Activated CD8-positive, alpha-beta T cell treated with anti-CD3 and anti-CD28 coated beads, Interleukin-2, amount 10 ng/mL, durations not matched to agents 7 days and 5 days (primary cell): ENCODE results near the gene FAM98B. TPM values are rescaled to one million over a fixed set of nuclear protein-coding genes. Genes with fewer than 3 reads are reported as not detected.
A peak's percentile ranks its signal among the peaks of the same experiment; 100 is the strongest.

Source experiments
- ATAC-seq: fragments of 150-1000 bp; cut with Tn5 transposase; one replicate; pipeline ENCODE4 v1.10.0; 2021; ENCODE audit warnings: moderate library complexity
- CTCF ChIA-PET: fragments of 350-600 bp; sonication (Branson Sonifier 250); formaldehyde crosslinking; loops from one replicate; lab custom pipeline; 2021; ENCODE audit warnings: antibody characterized with exemption; lab: Charles Lee
- POLR2A ChIA-PET: fragments of 350-600 bp; sonication (Branson Sonifier 250); formaldehyde crosslinking; loops from one replicate; lab custom pipeline; 2021; ENCODE audit warnings: antibody characterized with exemption; lab: Charles Lee
- DNase-seq: peaks from one replicate; pipeline ENCODE4 v3.0.0-alpha.2; 2020
- H3K27ac Mint-ChIP-seq: one replicate; pipeline ENCODE4 v1.8.0; 2021; ENCODE audit warnings: mild to moderate bottlenecking, mixed read lengths
- H3K27me3 Mint-ChIP-seq: one replicate; pipeline ENCODE4 v1.8.0; 2021; ENCODE audit warnings: low read depth, mixed read lengths
- H3K36me3 Mint-ChIP-seq: one replicate; pipeline ENCODE4 v1.8.0; 2021; ENCODE audit warnings: low read depth, mixed read lengths
- H3K4me1 Mint-ChIP-seq: one replicate; pipeline ENCODE4 v1.8.0; 2021; ENCODE audit warnings: low read depth, mixed read lengths
- H3K4me3 Mint-ChIP-seq: one replicate; pipeline ENCODE4 v1.8.0; 2021; ENCODE audit warnings: mild to moderate bottlenecking, mixed read lengths
- H3K9me3 Mint-ChIP-seq: one replicate; pipeline ENCODE4 v1.8.0; 2022; ENCODE audit warnings: mixed read lengths; ENCODE audit not compliant: insufficient read depth
- total RNA-seq, 2 experiments: library from RNA; stranded (reverse); gene quantifications; one replicate each; pipeline ENCODE4 v1.2.3, GENCODE V29; 2021

FAM98B gene
- total RNA-seq, 2 experiments from 2014 or later = 42.8 to 43.9 TPM

- H3K27me3 Mint-ChIP-seq = no peaks in the 10 kb centered on the region
- DNase-seq = no peak
- ChIA-PET CTCF (interaction anchor here (1.2 to 4.4 kb wide), 7 partner anchors 10 to 192 kb away, joined by 3 to 30 read pairs (median 5); no protein-coding TSS in a partner anchor), POLR2A (interaction anchor here (0.6 to 0.8 kb wide), 3 partner anchors 46 to 189 kb away, joined by 3 read pairs; no protein-coding TSS in a partner anchor)
- ATAC-seq = no peak
- no peak overlapping the region for H3K4me3 Mint-ChIP-seq
- no peaks in the 10 kb centered on the region for H3K9me3 Mint-ChIP-seq
- H3K4me1 Mint-ChIP-seq = peaks cover 13% of the 10 kb centered on the region
- H3K27ac Mint-ChIP-seq = peak overlapping the region; percentile 70
- H3K36me3 Mint-ChIP-seq = peaks cover 83% of the 10 kb centered on the region
Measured at GRCh38 chr15:38506997-38507396, 53.1 kb downstream of the FAM98B start.

DNA sequence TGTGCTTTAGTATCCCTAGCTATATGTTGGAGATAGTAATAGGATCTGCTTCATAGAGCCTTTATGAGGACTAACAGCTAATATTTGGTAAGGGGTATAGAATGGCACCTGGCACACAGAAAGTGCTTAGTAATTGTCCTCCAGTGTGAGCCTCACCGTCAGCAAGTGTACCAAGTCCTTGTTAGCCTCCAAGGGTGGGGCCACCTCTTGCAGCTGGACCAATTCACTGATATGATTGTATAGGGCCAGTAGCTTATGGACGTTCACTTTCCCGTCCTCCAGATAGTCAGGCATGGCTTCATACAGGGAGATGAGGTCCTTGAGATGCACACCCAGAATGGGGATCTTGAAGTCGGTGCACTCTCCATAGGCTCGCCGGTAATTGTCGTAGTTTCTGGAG lies 53.6 kb downstream of the FAM98B start:
- POLR2A ChIA-PET = interaction anchor here (0.6 kb wide), 1 partner anchor 189 kb away, joined by 3 read pairs; no protein-coding TSS in a partner anchor
- Mint-ChIP-seq H3K4me3 (no peak overlapping the region), H3K36me3 (peaks cover 82% of the 10 kb centered on the region), H3K27me3 (no peaks in the 10 kb centered on the region), H3K27ac (peak overlapping the region; percentile 70), H3K4me1 (peaks cover 13% of the 10 kb centered on the region), H3K9me3 (no peaks in the 10 kb centered on the region)
- no peak for ATAC-seq
- CTCF ChIA-PET = interaction anchor here (0.8 to 4.4 kb wide), 8 partner anchors 9 to 191 kb away, joined by 3 to 30 read pairs (median 4); no protein-coding TSS in a partner anchor
- no peak for DNase-seq

DNA sequence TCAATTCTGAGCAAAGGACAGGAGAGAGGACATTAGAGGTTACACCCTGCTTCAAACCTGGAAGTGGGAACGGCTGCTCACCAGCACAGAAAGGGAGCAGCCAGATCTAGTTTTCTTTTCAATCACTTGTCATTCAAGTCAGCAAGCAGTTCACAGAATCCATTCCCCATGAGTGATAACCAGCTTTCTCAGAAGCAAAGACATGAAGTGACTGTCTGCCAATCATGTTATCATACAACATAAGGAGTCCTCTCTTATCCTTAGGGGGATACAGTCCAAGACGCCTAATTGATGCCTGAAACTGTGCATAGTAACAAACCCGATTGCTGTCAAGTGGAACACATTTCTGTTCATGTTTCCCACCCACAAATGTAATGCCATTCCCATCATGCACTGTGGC lies 54.7 kb downstream of the FAM98B start:
- POLR2A ChIA-PET = interaction anchor here (0.9 kb wide), 1 partner anchor 52 kb away, joined by 3 read pairs; no protein-coding TSS in a partner anchor
- peaks cover 82% of the 10 kb centered on the region for H3K36me3 Mint-ChIP-seq
- no peak for DNase-seq

DNA sequence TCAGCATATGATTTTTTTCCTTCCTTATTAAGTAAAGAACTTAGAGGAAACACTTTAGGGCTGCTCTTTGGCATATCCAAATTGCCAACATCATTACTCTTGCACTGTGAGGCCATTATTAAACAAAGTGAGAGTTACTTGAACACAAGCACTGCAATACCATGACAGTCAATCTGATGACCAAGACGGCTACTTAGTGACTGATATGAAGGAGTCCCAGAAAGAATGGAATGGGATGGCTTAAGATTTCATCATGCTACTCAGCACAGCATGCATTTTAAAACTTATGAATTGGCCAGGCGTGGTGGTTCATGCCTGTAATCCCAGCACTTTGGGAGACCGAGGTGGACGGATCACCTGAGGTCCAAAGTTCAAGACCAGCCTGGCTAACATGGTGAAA lies 55.2 kb downstream of the FAM98B start:
- Mint-ChIP-seq H3K9me3 (no peaks in the 10 kb centered on the region), H3K4me3 (no peak overlapping the region), H3K36me3 (peaks cover 84% of the 10 kb centered on the region), H3K4me1 (peaks cover 15% of the 10 kb centered on the region), H3K27me3 (no peaks in the 10 kb centered on the region), H3K27ac (peak overlapping the region; percentile 60)
- CTCF ChIA-PET = interaction anchor here (2.1 to 6.2 kb wide), 2 partner anchors 180 to 190 kb away, joined by 12 to 56 read pairs; no protein-coding TSS in a partner anchor
- ATAC-seq (no peak), DNase-seq (no peak)
- POLR2A ChIA-PET = interaction anchor here (0.8 kb wide), 1 partner anchor 10 kb away, joined by 3 read pairs; no protein-coding TSS in a partner anchor

More for the DNA sequence above, 54.7 kb downstream of the FAM98B start:
- no peaks in the 10 kb centered on the region for H3K9me3 Mint-ChIP-seq
- H3K27me3 Mint-ChIP-seq = no peaks in the 10 kb centered on the region
- no peak overlapping the region for H3K4me3 Mint-ChIP-seq
- H3K27ac Mint-ChIP-seq = peak overlapping the region; percentile 60
- CTCF ChIA-PET = interaction anchor here (0.7 to 4.4 kb wide), 4 partner anchors 54 to 190 kb away, joined by 3 to 30 read pairs (median 5); no protein-coding TSS in a partner anchor
- peaks cover 13% of the 10 kb centered on the region for H3K4me1 Mint-ChIP-seq
- no peak for ATAC-seq

- Mint-ChIP-seq H3K27me3 (no peaks in the 10 kb centered on the region), H3K4me3 (no peak overlapping the region), H3K4me1 (peaks cover 26% of the 10 kb centered on the region), H3K9me3 (no peaks in the 10 kb centered on the region), H3K27ac (no peak overlapping the region), H3K36me3 (peaks cover 89% of the 10 kb centered on the region)
- POLR2A ChIA-PET = interaction anchor here (1.0 kb wide), 1 partner anchor 9 kb away, joined by 4 read pairs; no protein-coding TSS in a partner anchor
- ATAC-seq (no peak), DNase-seq (no peak)
- CTCF ChIA-PET = interaction anchor here (0.8 to 6.2 kb wide), 7 partner anchors 10 to 186 kb away, joined by 3 to 56 read pairs (median 4); partner anchors contain the start of gene RASGRP1
Measured at GRCh38 chr15:38512901-38513300, 59.0 kb downstream of the FAM98B start.

- Mint-ChIP-seq H3K27me3 (no peaks in the 10 kb centered on the region), H3K4me3 (no peak overlapping the region), H3K4me1 (peaks cover 20% of the 10 kb centered on the region), H3K27ac (peak overlapping the region; percentile 72), H3K36me3 (peaks cover 89% of the 10 kb centered on the region), H3K9me3 (no peaks in the 10 kb centered on the region)
- DNase-seq (no peak), ATAC-seq (no peak)
- POLR2A ChIA-PET = no interaction called here
- CTCF ChIA-PET = interaction anchor here (6.2 kb wide), 1 partner anchor 174 kb away, joined by 56 read pairs; no protein-coding TSS in a partner anchor
Measured at GRCh38 chr15:38514601-38515000, 60.7 kb downstream of the FAM98B start.

DNA sequence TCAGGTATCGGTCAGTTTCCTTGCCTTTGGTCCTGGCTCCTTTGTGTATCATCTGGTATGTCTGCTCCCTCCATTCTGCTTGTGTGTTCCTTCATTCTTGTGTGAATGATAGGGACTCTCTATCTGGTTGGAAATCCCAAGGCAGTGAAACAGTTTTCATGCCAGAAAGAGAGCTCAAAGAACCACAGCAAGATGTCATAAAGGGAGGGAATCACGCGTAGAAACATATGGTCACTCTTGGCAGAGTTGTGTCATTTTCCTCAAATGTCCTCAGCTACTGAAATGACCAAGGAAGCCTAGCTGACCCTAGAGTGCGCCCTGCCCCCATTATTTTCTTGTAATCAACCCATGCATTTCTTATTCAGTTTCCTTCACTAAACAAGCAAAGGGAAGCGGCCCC lies 62.7 kb downstream of the FAM98B start:
- H3K27ac Mint-ChIP-seq = peak overlapping the region; percentile 62
- H3K9me3 Mint-ChIP-seq = no peaks in the 10 kb centered on the region
- H3K27me3 Mint-ChIP-seq = no peaks in the 10 kb centered on the region
- no peak for DNase-seq
- H3K36me3 Mint-ChIP-seq = peaks cover 78% of the 10 kb centered on the region
- no peak overlapping the region for H3K4me3 Mint-ChIP-seq
- ChIA-PET POLR2A (no interaction called here), CTCF (interaction anchor here (1.0 to 2.8 kb wide), 11 partner anchors 9 to 183 kb away, joined by 3 to 14 read pairs (median 5); partner anchors contain the start of gene RASGRP1)
- H3K4me1 Mint-ChIP-seq = peaks cover 20% of the 10 kb centered on the region
- no peak for ATAC-seq

DNA sequence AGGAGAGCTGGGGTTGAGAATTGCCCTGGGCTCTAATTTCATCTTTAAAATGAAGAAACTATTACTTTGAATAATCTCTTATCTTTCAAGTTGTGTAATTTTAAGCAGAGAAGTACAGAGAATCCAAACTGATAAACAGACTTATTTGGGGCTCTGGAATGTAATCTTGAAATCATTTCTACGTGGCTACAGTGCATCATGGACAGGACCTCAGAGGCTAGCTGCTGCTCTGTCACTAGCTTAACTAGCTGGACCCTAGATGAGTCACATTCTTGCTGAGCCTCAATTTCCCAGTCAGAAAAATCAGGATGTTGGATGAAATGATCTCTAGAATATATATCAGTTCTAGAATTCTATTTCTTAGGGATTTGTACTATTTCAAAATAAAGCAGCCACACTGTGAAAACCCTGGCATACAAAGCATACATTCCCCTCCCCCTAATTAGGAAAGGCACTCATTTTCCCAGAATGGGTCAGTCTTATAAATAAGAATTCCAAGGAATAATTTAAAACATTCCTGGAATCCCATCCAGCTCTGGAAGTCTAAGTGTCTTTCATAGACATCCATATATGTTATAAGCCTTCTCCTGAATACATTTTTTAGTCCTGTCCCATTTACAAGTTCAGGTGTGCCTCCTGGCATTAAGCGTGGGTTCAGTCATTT lies 63.5 kb downstream of the FAM98B start:
- H3K4me3 Mint-ChIP-seq = no peak overlapping the region
- no peak overlapping the region for H3K27ac Mint-ChIP-seq
- no peaks in the 10 kb centered on the region for H3K27me3 Mint-ChIP-seq
- peaks cover 24% of the 10 kb centered on the region for H3K4me1 Mint-ChIP-seq
- peaks cover 75% of the 10 kb centered on the region for H3K36me3 Mint-ChIP-seq
- H3K9me3 Mint-ChIP-seq = no peaks in the 10 kb centered on the region
- DNase-seq (no peak), ATAC-seq (no peak)
- CTCF ChIA-PET = interaction anchor here (0.9 to 2.8 kb wide), 11 partner anchors 10 to 182 kb away, joined by 3 to 14 read pairs (median 5); partner anchors contain the start of gene RASGRP1
- POLR2A ChIA-PET = no interaction called here

DNA sequence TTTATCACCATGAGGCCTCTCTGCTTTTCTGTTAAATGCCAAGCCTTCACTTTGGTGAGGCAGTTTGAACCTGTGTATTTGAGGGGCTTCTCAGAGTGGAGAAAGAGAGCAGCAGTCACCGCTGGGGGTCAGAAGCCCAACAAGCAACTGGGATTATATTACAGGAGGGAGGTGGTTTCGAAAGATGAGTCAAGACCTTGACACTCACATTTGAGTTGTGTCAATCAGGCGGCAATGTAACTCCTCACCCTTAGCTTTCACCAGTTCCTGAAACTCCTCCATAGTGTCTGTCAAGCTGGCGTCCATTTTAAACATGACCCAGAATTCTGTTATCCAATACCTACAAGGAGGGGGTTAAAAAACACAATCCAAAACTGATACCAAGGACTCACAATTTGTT lies 64.2 kb downstream of the FAM98B start:
- H3K27ac Mint-ChIP-seq = peak overlapping the region; percentile 8
- H3K9me3 Mint-ChIP-seq = no peaks in the 10 kb centered on the region
- H3K4me3 Mint-ChIP-seq = no peak overlapping the region
- no peak for DNase-seq
- peaks cover 75% of the 10 kb centered on the region for H3K36me3 Mint-ChIP-seq
- H3K27me3 Mint-ChIP-seq = no peaks in the 10 kb centered on the region
- ChIA-PET POLR2A (no interaction called here), CTCF (interaction anchor here (0.9 to 2.8 kb wide), 8 partner anchors 13 to 181 kb away, joined by 3 to 14 read pairs (median 6); partner anchors contain the start of gene RASGRP1)
- ATAC-seq = no peak
- peaks cover 28% of the 10 kb centered on the region for H3K4me1 Mint-ChIP-seq

GRCh38 chr15:38520035-38520434 lies 66.1 kb downstream of the FAM98B start:
- DNase-seq (no peak), ATAC-seq (no peak)
- ChIA-PET CTCF (interaction anchor here (0.9 to 4.6 kb wide), 7 partner anchors 8 to 180 kb away, joined by 3 to 29 read pairs (median 7); partner anchors contain the start of gene RASGRP1), POLR2A (no interaction called here)
- Mint-ChIP-seq H3K36me3 (peaks cover 68% of the 10 kb centered on the region), H3K27me3 (no peaks in the 10 kb centered on the region), H3K27ac (no peak overlapping the region), H3K4me3 (no peak overlapping the region), H3K4me1 (peaks cover 30% of the 10 kb centered on the region), H3K9me3 (no peaks in the 10 kb centered on the region)

DNA sequence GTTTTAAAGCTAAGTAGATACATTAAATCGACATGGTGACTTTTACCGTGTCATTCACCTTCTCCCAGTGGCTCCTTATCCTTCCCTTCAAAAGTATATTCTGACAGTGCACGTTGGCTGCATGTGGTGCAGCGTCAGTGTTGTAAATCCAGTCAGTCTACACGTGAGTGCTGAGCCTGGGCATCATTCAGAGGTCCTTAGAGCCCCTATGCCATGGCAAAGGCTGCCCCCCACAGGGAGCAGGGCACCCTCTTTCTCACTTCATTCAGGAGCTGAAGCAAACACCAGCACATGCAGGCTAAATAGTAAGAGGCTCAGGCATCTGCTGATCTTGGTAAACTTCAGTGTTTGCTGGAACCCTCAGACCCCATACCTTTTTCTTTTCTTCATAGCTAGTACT lies 67.4 kb downstream of the FAM98B start:
- POLR2A ChIA-PET = interaction anchor here (1.3 kb wide), 1 partner anchor 8 kb away, joined by 4 read pairs; no protein-coding TSS in a partner anchor
- peaks cover 67% of the 10 kb centered on the region for H3K36me3 Mint-ChIP-seq
- CTCF ChIA-PET = interaction anchor here (0.7 to 4.6 kb wide), 10 partner anchors 10 to 178 kb away, joined by 3 to 29 read pairs (median 5); no protein-coding TSS in a partner anchor
- no peak for DNase-seq
- H3K9me3 Mint-ChIP-seq = no peaks in the 10 kb centered on the region
- no peak for ATAC-seq
- H3K27ac Mint-ChIP-seq = peak overlapping the region; percentile 51
- no peak overlapping the region for H3K4me3 Mint-ChIP-seq
- no peaks in the 10 kb centered on the region for H3K27me3 Mint-ChIP-seq
- peaks cover 23% of the 10 kb centered on the region for H3K4me1 Mint-ChIP-seq
